ENCODE data around the gene SHROOM2. TPM values are rescaled to one million over a fixed set of nuclear protein-coding genes. Genes with fewer than 3 reads are reported as not detected.

SHROOM2 gene
- polyA plus RNA-seq, 4 donors = 9.6 to 21.7 (median 17.3) TPM

DNA sequence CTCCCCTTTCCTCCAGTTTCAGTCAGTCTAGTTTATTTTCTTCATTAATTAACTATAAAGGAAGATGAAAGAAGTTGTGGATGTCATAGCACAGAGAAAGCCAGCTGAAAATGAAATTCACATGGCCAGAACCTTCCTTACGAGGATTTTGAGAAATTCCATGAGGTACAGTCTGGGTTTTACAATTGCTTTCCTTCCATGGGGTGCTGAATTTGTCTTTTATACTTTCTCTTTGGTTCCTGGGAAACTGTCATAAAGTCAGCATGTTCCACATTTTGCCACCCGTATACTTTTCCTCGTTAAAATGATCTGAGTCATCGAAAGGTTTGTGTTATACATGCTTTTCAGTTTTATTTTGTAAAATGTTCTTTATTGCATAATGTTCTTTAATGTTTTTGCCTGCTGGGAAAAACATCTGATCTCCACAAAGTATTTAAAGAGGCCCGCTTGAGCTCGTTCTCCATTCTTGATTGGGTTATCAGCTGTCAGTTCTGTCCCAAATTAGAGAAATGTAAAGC lies 102.8 kb downstream of the SHROOM2 start:
- DNase-seq (ENCODE audit: low read depth in 4 of 4, low spot score in 3 of 4) = no peak

DNA sequence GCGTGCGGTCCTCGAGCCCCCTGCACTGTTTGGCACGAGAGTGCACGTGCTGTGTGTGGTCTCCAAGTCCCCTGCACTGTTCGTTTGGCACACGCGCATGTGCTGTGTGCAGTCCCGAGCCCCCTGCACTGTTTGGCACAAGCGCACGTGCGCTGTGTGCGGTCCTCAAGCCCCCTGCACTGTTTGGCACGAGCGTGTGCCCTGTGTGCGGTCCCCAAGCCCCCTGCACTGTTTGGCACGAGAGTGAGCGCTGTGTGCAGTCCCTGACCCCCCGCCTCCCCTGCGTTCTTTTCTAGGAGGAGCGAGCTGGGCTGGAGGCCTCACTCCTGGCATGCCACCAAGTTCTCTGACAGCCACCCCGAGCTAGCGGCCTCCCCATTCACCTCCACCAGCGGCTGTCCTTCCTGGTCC lies 104.5 kb downstream of the SHROOM2 start:
- no peak for DNase-seq (ENCODE audit: low read depth in 4 of 4, low spot score in 3 of 4)

DNA sequence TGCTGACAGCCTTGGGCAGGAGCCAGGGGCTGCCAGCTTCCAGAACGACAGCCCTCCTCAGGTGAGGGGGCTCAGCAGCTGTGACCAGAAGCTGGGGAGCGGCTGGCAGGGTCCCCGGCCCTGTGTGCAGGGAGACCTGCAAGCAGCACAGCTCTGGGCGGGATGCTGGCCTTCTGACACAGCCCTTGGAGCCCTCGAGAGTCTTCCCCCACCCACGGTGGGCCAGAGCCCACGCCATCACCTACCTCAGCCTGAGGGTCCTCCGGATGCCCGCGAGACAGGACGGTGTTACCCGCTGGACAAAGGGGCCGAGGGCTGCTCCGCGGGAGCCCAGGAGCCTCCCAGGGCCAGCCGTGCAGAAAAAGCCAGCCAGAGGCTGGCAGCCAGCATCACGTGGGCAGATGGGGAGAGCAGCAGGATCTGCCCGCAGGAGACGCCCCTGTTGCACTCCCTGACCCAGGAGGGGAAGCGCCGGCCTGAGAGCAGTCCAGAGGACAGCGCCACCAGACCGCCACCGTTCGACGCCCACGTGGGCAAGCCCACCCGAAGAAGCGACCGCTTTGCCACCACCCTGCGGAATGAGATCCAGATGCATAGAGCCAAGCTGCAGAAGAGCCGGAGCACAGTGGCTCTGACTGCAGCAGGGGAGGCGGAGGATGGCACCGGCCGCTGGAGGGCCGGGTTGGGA lies 109.1 kb downstream of the SHROOM2 start:
- no peak for DNase-seq (ENCODE audit: low read depth in 4 of 4, low spot score in 3 of 4)

DNA sequence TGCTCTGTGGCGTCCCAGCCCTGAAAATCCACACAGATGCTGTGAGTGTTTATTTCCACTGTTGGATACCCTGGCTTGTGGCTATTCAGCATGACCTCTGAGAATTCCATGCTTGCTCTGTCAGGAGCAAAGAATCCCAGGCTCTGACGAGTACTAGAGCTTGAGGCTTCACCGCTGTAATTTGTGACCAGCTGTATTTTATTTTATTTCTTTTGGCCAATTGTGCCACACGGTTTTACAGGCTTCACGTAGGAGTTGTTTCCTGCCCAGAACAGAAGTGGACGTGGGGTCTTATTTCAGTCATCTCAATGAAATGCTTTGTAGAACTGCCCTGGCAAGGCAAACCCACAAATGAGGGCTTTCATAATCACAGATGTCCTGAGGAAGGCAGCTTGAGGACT lies 111.5 kb downstream of the SHROOM2 start:
- no peak for DNase-seq (ENCODE audit: low read depth in 4 of 4, low spot score in 3 of 4)

DNA sequence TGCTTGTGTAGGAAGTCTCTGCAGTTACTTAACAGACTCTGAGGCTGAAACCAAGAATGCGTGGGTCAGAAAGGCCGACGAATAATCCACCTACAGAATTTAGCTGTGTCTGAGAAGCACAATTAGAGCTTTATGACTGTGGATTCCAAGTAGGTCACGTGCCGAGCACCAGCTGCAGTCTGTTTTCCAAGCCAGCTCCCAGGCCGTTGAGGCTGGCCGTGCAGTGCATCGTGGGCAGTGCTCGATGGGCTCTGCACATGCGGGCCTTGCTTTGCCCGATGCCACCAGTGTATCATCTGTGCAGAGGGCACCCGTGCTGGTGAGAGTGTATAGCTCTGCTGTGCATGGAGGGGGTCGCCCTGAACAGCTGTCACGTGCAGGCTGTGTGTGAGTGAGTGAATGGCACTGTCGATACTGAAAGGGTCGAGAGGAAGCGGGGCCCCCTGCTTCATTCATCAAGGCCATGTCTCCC lies 113.4 kb downstream of the SHROOM2 start:
- DNase-seq (ENCODE audit: low read depth in 4 of 4, low spot score in 3 of 4) = no peak

- no peak for DNase-seq (ENCODE audit: low read depth in 4 of 4, low spot score in 3 of 4)
Measured at GRCh38 chrX:9902656-9903055, 116.4 kb downstream of the SHROOM2 start.

GRCh38 chrX:9903146-9903545 lies 116.9 kb downstream of the SHROOM2 start:
- DNase-seq (ENCODE audit: low read depth in 4 of 4, low spot score in 3 of 4) = no peak

GRCh38 chrX:9905288-9905687 lies 119.1 kb downstream of the SHROOM2 start:
- no peak for DNase-seq (ENCODE audit: low read depth in 4 of 4, low spot score in 3 of 4)

DNA sequence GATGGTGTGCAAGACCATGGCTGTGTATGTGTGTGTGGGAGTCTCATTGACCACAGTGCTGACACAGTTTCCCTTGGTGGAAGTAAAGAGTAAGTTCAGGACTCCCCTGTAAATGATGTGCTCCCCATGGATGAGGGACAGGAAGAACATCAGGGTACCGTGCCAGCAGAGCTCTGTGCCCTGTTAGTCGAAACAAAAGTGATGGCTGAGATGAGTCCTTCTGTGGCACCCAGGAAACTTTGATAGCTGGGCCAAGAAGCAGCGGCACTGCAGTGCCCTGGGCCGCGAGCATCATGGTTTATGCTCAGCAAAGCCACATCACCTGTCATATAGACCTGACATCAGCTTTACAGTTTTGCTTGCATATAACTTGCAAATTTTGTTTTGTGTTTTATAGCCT lies 119.5 kb downstream of the SHROOM2 start:
- DNase-seq (ENCODE audit: low read depth in 4 of 4, low spot score in 3 of 4) = no peak

DNA sequence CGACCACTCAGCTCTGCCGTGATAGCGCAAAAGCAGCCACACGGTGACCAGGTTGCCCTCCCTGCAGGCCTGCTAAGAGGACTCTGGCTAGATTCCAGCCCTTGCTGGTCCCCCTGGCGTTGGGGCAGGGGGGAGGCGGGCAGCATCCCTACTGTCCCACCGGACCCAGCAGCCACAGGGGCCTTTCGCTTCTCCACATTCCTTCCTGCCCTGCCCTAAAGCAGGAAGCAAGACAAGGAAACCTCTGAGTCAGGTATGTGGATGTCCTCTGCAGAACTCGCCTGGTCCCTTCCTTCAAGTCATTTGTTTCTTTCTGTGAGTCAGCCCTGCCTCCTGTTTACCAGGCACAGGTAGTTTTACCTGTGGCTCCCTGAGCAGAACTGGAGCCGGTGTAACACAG lies 120.7 kb downstream of the SHROOM2 start:
- DNase-seq (ENCODE audit: low read depth in 4 of 4, low spot score in 3 of 4) = no peak

DNA sequence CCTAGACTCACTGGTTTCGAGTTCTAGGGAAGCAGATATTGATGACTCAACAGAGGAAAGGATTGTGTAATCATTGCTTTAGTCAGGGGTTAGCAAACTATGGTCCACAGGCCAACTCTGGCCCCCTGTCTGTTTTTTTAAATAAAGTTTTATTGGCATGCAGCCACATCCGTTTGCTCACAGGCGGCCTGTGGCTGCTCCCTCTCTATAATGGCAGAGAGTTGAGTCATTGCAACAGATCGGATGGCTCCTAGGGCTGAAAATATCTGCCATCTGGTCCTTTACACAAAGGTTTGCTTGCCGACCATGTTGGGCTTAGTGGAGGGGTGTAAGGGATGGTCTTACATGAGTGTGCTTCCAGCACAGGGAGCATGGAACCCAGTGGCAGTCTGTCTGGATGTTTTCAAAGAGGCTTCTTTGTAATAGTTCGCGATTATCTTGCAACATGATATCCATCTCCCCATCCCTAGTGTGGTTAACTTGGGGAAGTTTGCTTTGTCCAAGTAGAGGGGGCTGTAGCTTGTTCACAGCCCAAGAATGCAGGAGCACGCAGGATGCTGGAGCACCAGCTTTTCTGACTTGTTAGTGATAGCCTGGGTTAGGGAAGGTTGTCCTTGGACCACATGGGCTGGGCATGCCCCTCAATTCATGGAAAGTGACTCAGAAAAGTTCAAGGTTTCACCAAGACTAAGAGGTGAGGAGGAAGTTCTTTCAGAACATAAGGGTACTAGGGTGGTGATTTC lies 121.6 kb downstream of the SHROOM2 start:
- no peak for DNase-seq (ENCODE audit: low read depth in 4 of 4, low spot score in 3 of 4)

DNA sequence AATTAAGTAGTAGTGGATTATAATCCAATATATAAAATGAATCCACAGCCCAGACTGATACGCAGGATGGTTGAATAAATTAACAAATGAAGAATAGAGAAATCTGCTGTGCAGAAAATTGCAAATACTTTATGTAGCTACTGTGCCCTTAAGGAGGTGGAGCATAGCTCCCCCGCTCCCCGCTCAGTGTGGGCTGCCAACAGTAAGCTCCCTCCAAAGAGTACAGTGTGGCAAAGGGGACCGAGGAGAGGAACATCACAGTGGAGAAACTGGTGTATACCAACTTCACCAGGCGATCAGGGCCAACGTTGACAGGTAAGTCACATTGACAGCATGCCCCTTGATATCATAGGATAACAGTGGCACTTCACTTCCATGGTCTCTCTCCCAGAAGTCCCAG lies 123.0 kb downstream of the SHROOM2 start:
- no peak for DNase-seq (ENCODE audit: low read depth in 4 of 4, low spot score in 3 of 4)

- DNase-seq (ENCODE audit: low read depth in 4 of 4, low spot score in 3 of 4) = no peak
Measured at GRCh38 chrX:9911487-9911886, 125.3 kb downstream of the SHROOM2 start.

DNA sequence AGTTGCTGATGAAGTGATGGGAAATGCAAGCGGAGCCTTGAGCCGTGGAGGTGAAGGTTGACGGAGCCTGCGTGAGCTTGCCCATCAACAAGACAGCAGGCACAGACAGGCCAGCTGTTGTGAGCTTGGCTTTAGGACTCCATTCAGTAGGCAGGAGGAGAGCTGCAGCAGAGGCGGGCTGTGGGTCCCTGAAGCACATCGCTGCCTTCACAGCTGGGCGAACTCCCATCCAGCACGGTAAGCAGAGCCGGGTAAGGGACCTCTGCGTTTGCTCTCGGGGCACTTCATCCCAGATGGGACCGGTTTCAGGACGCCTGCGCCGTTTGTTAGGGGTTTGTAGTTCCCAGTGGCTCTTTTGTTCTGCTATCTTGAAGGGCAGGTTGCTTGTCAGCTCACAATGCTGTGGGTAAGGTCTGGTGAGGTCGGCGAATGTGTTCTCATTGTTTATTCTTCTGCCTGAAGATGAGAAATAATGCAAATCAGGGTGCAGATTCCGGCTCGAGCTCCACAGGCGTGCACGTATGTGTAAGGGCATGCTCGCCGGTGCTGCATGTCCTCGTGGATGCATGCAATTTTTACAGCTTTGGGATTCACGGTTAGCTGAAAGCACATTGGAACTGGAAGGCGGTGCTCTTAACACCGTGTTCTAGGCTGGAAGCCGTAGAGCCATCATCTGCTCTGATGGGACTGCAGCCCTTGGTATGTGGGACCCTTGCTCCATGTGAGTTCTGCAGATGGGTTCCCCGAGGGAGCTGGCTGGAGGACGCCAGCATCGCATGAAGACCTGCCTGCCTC lies 126.3 kb downstream of the SHROOM2 start:
- DNase-seq (ENCODE audit: low read depth in 4 of 4, low spot score in 3 of 4) = no peak

DNA sequence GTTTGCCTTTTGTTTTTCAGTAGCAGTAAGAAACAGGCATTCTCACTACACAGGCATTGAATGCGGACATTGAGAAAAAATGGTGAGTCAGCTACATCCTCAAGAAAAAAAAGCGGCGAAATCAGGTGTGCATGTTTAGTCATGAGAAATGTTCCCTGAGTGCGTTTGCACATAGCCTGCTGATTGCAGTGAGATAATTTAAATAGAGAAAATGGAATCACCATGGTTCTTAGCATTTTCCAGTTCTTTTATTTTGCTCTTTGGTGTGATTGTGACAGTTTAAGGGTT lies 126.9 kb downstream of the SHROOM2 start:
- no peak for DNase-seq (ENCODE audit: low read depth in 4 of 4, low spot score in 3 of 4)

GRCh38 chrX:9917861-9918260 lies 131.6 kb downstream of the SHROOM2 start:
- DNase-seq (ENCODE audit: low read depth in 4 of 4, low spot score in 3 of 4) = no peak

DNA sequence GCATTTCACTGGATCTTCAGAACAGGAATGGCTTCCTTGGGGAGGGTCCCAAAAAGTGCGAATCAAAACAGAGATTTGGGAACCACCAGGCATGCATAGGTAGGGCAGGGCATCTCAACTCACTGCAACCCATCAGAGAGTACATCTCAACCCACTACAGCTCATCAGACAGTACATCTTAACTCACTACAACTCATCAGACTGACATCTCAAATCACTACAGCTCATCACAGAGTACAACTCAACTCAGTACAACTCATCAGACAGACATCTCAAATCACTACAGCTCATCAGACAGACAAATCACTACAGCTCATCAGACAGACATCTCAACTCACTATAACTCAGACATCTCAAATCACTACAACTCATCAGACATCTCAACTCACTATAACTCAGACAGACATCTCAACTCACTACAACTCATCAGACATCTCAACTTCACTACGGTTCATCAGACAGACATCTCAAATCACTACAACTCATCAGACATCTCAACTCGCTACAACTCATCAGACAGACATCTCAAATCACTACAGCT lies 133.5 kb downstream of the SHROOM2 start:
- DNase-seq (ENCODE audit: low read depth in 4 of 4, low spot score in 3 of 4) = no peak

- DNase-seq (ENCODE audit: low read depth in 4 of 4, low spot score in 3 of 4) = no peak
Measured at GRCh38 chrX:9921407-9921806, 135.2 kb downstream of the SHROOM2 start.

GRCh38 chrX:9923357-9923756 lies 137.1 kb downstream of the SHROOM2 start:
- no peak for DNase-seq (ENCODE audit: low read depth in 4 of 4, low spot score in 3 of 4)

GRCh38 chrX:9926002-9926401 lies 139.8 kb downstream of the SHROOM2 start:
- no peak for DNase-seq (ENCODE audit: low read depth in 4 of 4, low spot score in 3 of 4)
